Stimulated activated naive CD8-positive, alpha-beta T cell treated with anti-CD3 and anti-CD28 coated beads, Interleukin-15, Interleukin-2, amounts not matched to agents 100 ng/mL and 50 ng/mL, for 24 hours (primary cell): Measurements from ENCODE around the gene NFXL1.

Experiments used
- H3K27ac Mint-ChIP-seq: one replicate; pipeline ENCODE4 v1.8.0; 2021; ENCODE audit warnings: mild to moderate bottlenecking, mixed read lengths
- H3K27me3 Mint-ChIP-seq: one replicate; pipeline ENCODE4 v1.8.0; 2021; ENCODE audit warnings: mixed read lengths
- H3K36me3 Mint-ChIP-seq: one replicate; pipeline ENCODE4 v1.8.0; 2021; ENCODE audit warnings: low read depth, mixed read lengths
- H3K4me1 Mint-ChIP-seq: one replicate; pipeline ENCODE4 v1.8.0; 2021; ENCODE audit warnings: low read depth, mixed read lengths
- H3K4me3 Mint-ChIP-seq: one replicate; pipeline ENCODE4 v1.8.0; 2021; ENCODE audit warnings: mild to moderate bottlenecking, mixed read lengths
- H3K9me3 Mint-ChIP-seq: one replicate; pipeline ENCODE4 v1.8.0; 2021; ENCODE audit warnings: mixed read lengths

NFXL1 gene

GRCh38 chr4:47830265-47831025 is 83.9 kb downstream of the NFXL1 start:
- peaks cover 17% of the 10 kb centered on the region for H3K4me1 Mint-ChIP-seq
- no peak overlapping the region for H3K27ac Mint-ChIP-seq
- peaks cover 20% of the 10 kb centered on the region for H3K27me3 Mint-ChIP-seq
- H3K36me3 Mint-ChIP-seq: no peaks in the 10 kb centered on the region
- H3K4me3 Mint-ChIP-seq: no peak overlapping the region
- no peaks in the 10 kb centered on the region for H3K9me3 Mint-ChIP-seq

GRCh38 chr4:47829438-47829837 is 84.9 kb downstream of the NFXL1 start:
- Mint-ChIP-seq H3K4me1 (peaks cover 13% of the 10 kb centered on the region), H3K9me3 (no peaks in the 10 kb centered on the region), H3K4me3 (no peak overlapping the region), H3K36me3 (no peaks in the 10 kb centered on the region), H3K27ac (no peak overlapping the region), H3K27me3 (peaks cover 20% of the 10 kb centered on the region)

- no peak overlapping the region for H3K4me3 Mint-ChIP-seq
- peaks cover 7% of the 10 kb centered on the region for H3K27me3 Mint-ChIP-seq
Measured at GRCh38 chr4:47827343-47828047, 86.9 kb downstream of the NFXL1 start.

GRCh38 chr4:47824840-47825239 is 89.5 kb downstream of the NFXL1 start:
- H3K36me3 Mint-ChIP-seq: no peaks in the 10 kb centered on the region
- H3K4me3 Mint-ChIP-seq: no peak overlapping the region
- no peak overlapping the region for H3K27ac Mint-ChIP-seq
- H3K27me3 Mint-ChIP-seq: peaks cover 3% of the 10 kb centered on the region
- H3K4me1 Mint-ChIP-seq: peaks cover 9% of the 10 kb centered on the region
- H3K9me3 Mint-ChIP-seq: no peaks in the 10 kb centered on the region

More at GRCh38 chr4:47827343-47828047, 86.9 kb downstream of the NFXL1 start:
- H3K9me3 Mint-ChIP-seq: no peaks in the 10 kb centered on the region
- no peaks in the 10 kb centered on the region for H3K36me3 Mint-ChIP-seq
- no peak overlapping the region for H3K27ac Mint-ChIP-seq
- H3K4me1 Mint-ChIP-seq: peaks cover 13% of the 10 kb centered on the region

- Mint-ChIP-seq H3K27me3 (peaks cover 18% of the 10 kb centered on the region), H3K27ac (no peak overlapping the region), H3K36me3 (no peaks in the 10 kb centered on the region), H3K4me1 (no peaks in the 10 kb centered on the region), H3K9me3 (no peaks in the 10 kb centered on the region), H3K4me3 (no peak overlapping the region)
Measured at GRCh38 chr4:47819178-47819577, 95.2 kb downstream of the NFXL1 start.

- no peaks in the 10 kb centered on the region for H3K36me3 Mint-ChIP-seq
- no peaks in the 10 kb centered on the region for H3K9me3 Mint-ChIP-seq
- no peak overlapping the region for H3K4me3 Mint-ChIP-seq
- no peaks in the 10 kb centered on the region for H3K4me1 Mint-ChIP-seq
- peaks cover 26% of the 10 kb centered on the region for H3K27me3 Mint-ChIP-seq
- H3K27ac Mint-ChIP-seq: no peak overlapping the region
Measured at GRCh38 chr4:47817275-47817674, 97.1 kb downstream of the NFXL1 start.

- no peak overlapping the region for H3K27ac Mint-ChIP-seq
- peaks cover 26% of the 10 kb centered on the region for H3K27me3 Mint-ChIP-seq
- H3K36me3 Mint-ChIP-seq: no peaks in the 10 kb centered on the region
- H3K4me1 Mint-ChIP-seq: no peaks in the 10 kb centered on the region
- H3K9me3 Mint-ChIP-seq: no peaks in the 10 kb centered on the region
- H3K4me3 Mint-ChIP-seq: no peak overlapping the region
Measured at GRCh38 chr4:47816748-47817147, 97.6 kb downstream of the NFXL1 start.

- Mint-ChIP-seq H3K36me3 (no peaks in the 10 kb centered on the region), H3K27me3 (peaks cover 32% of the 10 kb centered on the region), H3K27ac (no peak overlapping the region), H3K9me3 (no peaks in the 10 kb centered on the region), H3K4me1 (no peaks in the 10 kb centered on the region), H3K4me3 (no peak overlapping the region)
Measured at GRCh38 chr4:47814618-47815295, 99.6 kb downstream of the NFXL1 start.

GRCh38 chr4:47809654-47810203 is 104.7 kb downstream of the NFXL1 start:
- Mint-ChIP-seq H3K4me3 (no peak overlapping the region), H3K27ac (no peak overlapping the region), H3K9me3 (no peaks in the 10 kb centered on the region), H3K36me3 (no peaks in the 10 kb centered on the region), H3K4me1 (no peaks in the 10 kb centered on the region), H3K27me3 (peaks cover 23% of the 10 kb centered on the region)

- Mint-ChIP-seq H3K9me3 (no peaks in the 10 kb centered on the region), H3K27me3 (no peaks in the 10 kb centered on the region), H3K4me3 (no peak overlapping the region), H3K4me1 (no peaks in the 10 kb centered on the region), H3K36me3 (no peaks in the 10 kb centered on the region), H3K27ac (no peak overlapping the region)
Measured at GRCh38 chr4:47804598-47804997, 109.8 kb downstream of the NFXL1 start.

- Mint-ChIP-seq H3K36me3 (no peaks in the 10 kb centered on the region), H3K27me3 (no peaks in the 10 kb centered on the region), H3K9me3 (no peaks in the 10 kb centered on the region), H3K27ac (no peak overlapping the region), H3K4me3 (no peak overlapping the region), H3K4me1 (no peaks in the 10 kb centered on the region)
Measured at GRCh38 chr4:47801481-47802002, 112.8 kb downstream of the NFXL1 start.

- Mint-ChIP-seq H3K4me1 (no peaks in the 10 kb centered on the region), H3K27me3 (no peaks in the 10 kb centered on the region), H3K36me3 (no peaks in the 10 kb centered on the region), H3K4me3 (no peak overlapping the region), H3K9me3 (no peaks in the 10 kb centered on the region), H3K27ac (no peak overlapping the region)
Measured at GRCh38 chr4:47798165-47798564, 116.2 kb downstream of the NFXL1 start.
